Measurements from ENCODE around the gene ZNF236.

DNA sequence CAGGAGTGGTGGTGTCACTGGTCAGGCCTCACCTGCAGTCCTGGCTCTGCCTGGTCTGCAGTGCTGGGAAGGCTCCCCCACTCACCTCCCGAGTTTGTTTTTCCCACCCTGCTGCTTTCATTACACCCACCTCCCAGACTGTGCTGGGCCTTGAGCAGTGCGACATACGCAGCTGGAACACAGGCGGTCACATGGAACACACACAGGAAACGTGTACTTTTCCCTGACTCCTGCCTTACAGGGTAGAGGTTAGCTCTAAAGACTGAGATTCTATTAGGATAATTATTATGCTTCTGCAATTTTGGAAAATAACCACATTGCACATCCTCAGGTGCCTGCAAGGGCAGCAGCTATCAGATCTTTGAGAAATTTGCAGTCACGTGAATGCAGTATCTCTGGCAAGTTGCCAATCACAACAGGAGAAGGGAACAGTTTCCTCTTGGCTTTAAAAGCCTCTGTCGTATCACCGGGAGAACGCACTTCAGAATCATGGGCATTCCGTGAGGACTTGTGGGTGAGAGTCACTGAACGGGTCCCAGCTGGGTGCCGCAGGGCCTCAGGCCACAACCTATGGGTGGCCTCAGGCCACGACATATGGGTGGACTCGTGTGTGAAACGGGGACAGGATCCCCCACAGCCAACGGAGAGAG is 136.5 kb downstream of the ZNF236 start:
- TF ChIP-seq CTCF (IDR thresholded peaks at IDR 0.05; ENCODE audit: low read depth, low read length) (no peak), EZH2phosphoT487 (IDR thresholded peaks at IDR 0.05; ENCODE audit: low read depth) (no peak)
